Activated CD8-positive, alpha-beta memory T cell treated with anti-CD3 and anti-CD28 coated beads for 4 hours (primary cell): ENCODE data around the gene TOMM20L.

Experiments used
- DNase-seq, 2 donors: peaks; one replicate each; pipeline ENCODE4 v3.0.0-alpha.2; 2020; ENCODE audit warnings: low read depth in 2 of 2

TOMM20L gene

GRCh38 chr14:58427281-58428117, 31.8 kb downstream of the TOMM20L start, which contains the start of the genes KIAA0586 and TIMM9:
Gene KIAA0586, plus strand, starts transcription at chr14:58427719. Its CDS starts 546 bp downstream, at chr14:58428265.
Gene TIMM9, minus strand, starts transcription at chr14:58427531. Its CDS starts 15,586 bp downstream, at chr14:58411945.
- peak; percentile 90 to 95 for DNase-seq

GRCh38 chr14:58428118-58428683, 32.5 kb downstream of the TOMM20L start:
- DNase-seq = no peak

- DNase-seq = no peak
These were observed 34.4 kb downstream of the TOMM20L start for GRCh38 chr14:58430156-58430555.

- no peak for DNase-seq
These were observed 43.7 kb downstream of the TOMM20L start for GRCh38 chr14:58439476-58439875.

GRCh38 chr14:58444627-58445026, 48.9 kb downstream of the TOMM20L start:
- DNase-seq = no peak

GRCh38 chr14:58455593-58456265, 60.0 kb downstream of the TOMM20L start:
- no peak for DNase-seq
